ENCODE results near the gene CPLANE2. TPM values are rescaled to one million over a fixed set of nuclear protein-coding genes. Genes with fewer than 3 reads are reported as not detected.
"Not testable (repeated sequence)": the region's sequence is repeated elsewhere in the genome, so short reads cannot be mapped to it uniquely, and the experiment has no call there.

Gene CPLANE2
- total RNA-seq, 1 donor from 2014 or later: 9.7 TPM

- DNase-seq (no peak), ATAC-seq (no peak)
- intact Hi-C loops (cut with micrococcal nuclease): no loop called here
Measured at GRCh38 chr1:16199157-16199501, 37.9 kb downstream of the CPLANE2 start.

- DNase-seq: no peak
- no peak for ATAC-seq
- intact Hi-C loops (cut with micrococcal nuclease): no loop called here
Measured at GRCh38 chr1:16198444-16199156, 38.4 kb downstream of the CPLANE2 start.

GRCh38 chr1:16196874-16197273 is 40.1 kb downstream of the CPLANE2 start:
- peak; percentile 6 for DNase-seq
- intact Hi-C loops (cut with micrococcal nuclease): no loop called here
- ATAC-seq: no peak

- ATAC-seq; intact Hi-C loops (cut with micrococcal nuclease); DNase-seq: not testable (repeated sequence)
Measured at GRCh38 chr1:16196139-16196538, 40.8 kb downstream of the CPLANE2 start.

GRCh38 chr1:16195518-16195905 is 41.5 kb downstream of the CPLANE2 start:
- intact Hi-C loops (cut with micrococcal nuclease): no loop called here
- ATAC-seq (no peak), DNase-seq (no peak)

GRCh38 chr1:16191916-16192546 is 45.0 kb downstream of the CPLANE2 start:
- ATAC-seq: no peak
- no peak for DNase-seq
- intact Hi-C loops (cut with micrococcal nuclease): no loop called here

GRCh38 chr1:16191309-16191708 is 45.7 kb downstream of the CPLANE2 start:
- intact Hi-C loops (cut with micrococcal nuclease): no loop called here
- ATAC-seq (no peak), DNase-seq (peak; percentile 61)

- intact Hi-C loops (cut with micrococcal nuclease): no loop called here
- ATAC-seq (no peak), DNase-seq (no peak)
Measured at GRCh38 chr1:16189921-16190621, 46.9 kb downstream of the CPLANE2 start.

GRCh38 chr1:16189003-16189402 is 48.0 kb downstream of the CPLANE2 start:
- ATAC-seq (peak; percentile 47), DNase-seq (no peak)
- intact Hi-C loops (cut with micrococcal nuclease): no loop called here

- intact Hi-C loops (cut with micrococcal nuclease): loop anchor here (2.0 kb wide), 1 partner anchor 109 kb away; no protein-coding TSS in a partner anchor
- DNase-seq: peak; percentile 89
- peak; percentile 82 for ATAC-seq
Measured at GRCh38 chr1:16187748-16188401, 49.1 kb downstream of the CPLANE2 start.

- intact Hi-C loops (cut with micrococcal nuclease): loop anchor here (2.0 kb wide), 1 partner anchor 108 kb away; no protein-coding TSS in a partner anchor
- ATAC-seq: no peak
- DNase-seq: no peak
Measured at GRCh38 chr1:16186655-16187235, 50.2 kb downstream of the CPLANE2 start.

- intact Hi-C loops (cut with micrococcal nuclease): no loop called here
- DNase-seq: no peak
- no peak for ATAC-seq
Measured at GRCh38 chr1:16184557-16185303, 52.3 kb downstream of the CPLANE2 start.

GRCh38 chr1:16183765-16184556 is 53.0 kb downstream of the CPLANE2 start:
- intact Hi-C loops (cut with micrococcal nuclease): no loop called here
- no peak for DNase-seq
- no peak for ATAC-seq

GRCh38 chr1:16183179-16183578 is 53.8 kb downstream of the CPLANE2 start:
- intact Hi-C loops (cut with micrococcal nuclease): no loop called here

GRCh38 chr1:16181887-16182719 is 54.9 kb downstream of the CPLANE2 start:
- ATAC-seq: peak; percentile 94
- intact Hi-C loops (cut with micrococcal nuclease): no loop called here
- DNase-seq: peak; percentile 85

More at GRCh38 chr1:16183179-16183578, 53.8 kb downstream of the CPLANE2 start:
- DNase-seq: no peak
- peak; percentile 5 for ATAC-seq

All from left ventricle myocardium superior (tissue), 1 donor.